ENCODE measurements around the gene TTLL9. TPM values are rescaled to one million over a fixed set of nuclear protein-coding genes. Genes with fewer than 3 reads are reported as not detected.

Gene TTLL9
- polyA plus RNA-seq, 1 of the 3 experiments (the other 2 are of a cell fraction): 0.23 TPM

DNA sequence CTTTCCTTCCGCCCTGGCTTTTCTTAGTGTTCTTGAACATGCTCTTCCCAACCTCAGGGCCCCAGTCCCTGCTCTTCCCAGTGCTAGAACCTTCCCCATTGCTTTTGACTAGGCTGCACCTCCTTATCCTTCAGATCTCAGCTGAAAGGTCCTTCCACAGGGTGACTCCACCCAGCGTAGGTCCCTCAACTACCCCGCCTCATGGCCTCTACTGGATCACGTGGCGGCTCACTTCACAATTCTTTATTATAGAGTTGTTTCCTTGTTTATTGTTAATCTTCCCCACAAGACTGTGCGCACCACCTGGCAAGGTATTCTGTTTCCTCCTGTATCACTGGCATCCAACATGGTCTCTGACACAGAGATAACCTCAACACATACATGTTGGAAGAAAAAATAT lies 31.2 kb downstream of the TTLL9 start:
- 73% methylated on average over 6 of the region's 6 CpGs for whole genome bisulfite sequencing (ENCODE audit: low lambda C conversion rate)
- no peak for TF ChIP-seq EZH2phosphoT487 (IDR thresholded peaks at IDR 0.05; ENCODE audit: borderline replicate concordance, low read depth)
- TF ChIP-seq SMC3 (IDR thresholded peaks at IDR 0.05; ENCODE audit: low read depth, low read length): no peak
- no peak for TF ChIP-seq ELF1 (IDR thresholded peaks at IDR 0.05)
- no peak for TF ChIP-seq TCF12 (IDR thresholded peaks at IDR 0.05)
- TF ChIP-seq, protein P1, sequence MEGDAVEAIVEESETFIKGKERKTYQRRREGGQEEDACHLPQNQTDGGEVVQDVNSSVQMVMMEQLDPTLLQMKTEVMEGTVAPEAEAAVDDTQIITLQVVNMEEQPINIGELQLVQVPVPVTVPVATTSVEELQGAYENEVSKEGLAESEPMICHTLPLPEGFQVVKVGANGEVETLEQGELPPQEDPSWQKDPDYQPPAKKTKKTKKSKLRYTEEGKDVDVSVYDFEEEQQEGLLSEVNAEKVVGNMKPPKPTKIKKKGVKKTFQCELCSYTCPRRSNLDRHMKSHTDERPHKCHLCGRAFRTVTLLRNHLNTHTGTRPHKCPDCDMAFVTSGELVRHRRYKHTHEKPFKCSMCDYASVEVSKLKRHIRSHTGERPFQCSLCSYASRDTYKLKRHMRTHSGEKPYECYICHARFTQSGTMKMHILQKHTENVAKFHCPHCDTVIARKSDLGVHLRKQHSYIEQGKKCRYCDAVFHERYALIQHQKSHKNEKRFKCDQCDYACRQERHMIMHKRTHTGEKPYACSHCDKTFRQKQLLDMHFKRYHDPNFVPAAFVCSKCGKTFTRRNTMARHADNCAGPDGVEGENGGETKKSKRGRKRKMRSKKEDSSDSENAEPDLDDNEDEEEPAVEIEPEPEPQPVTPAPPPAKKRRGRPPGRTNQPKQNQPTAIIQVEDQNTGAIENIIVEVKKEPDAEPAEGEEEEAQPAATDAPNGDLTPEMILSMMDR (IDR thresholded peaks at IDR 0.05): no peak
- TF ChIP-seq, protein P2, sequence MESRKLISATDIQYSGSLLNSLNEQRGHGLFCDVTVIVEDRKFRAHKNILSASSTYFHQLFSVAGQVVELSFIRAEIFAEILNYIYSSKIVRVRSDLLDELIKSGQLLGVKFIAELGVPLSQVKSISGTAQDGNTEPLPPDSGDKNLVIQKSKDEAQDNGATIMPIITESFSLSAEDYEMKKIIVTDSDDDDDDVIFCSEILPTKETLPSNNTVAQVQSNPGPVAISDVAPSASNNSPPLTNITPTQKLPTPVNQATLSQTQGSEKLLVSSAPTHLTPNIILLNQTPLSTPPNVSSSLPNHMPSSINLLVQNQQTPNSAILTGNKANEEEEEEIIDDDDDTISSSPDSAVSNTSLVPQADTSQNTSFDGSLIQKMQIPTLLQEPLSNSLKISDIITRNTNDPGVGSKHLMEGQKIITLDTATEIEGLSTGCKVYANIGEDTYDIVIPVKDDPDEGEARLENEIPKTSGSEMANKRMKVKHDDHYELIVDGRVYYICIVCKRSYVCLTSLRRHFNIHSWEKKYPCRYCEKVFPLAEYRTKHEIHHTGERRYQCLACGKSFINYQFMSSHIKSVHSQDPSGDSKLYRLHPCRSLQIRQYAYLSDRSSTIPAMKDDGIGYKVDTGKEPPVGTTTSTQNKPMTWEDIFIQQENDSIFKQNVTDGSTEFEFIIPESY (IDR thresholded peaks at IDR 0.05; ENCODE audit: borderline replicate concordance, low read depth): no peak
- no peak for TF ChIP-seq POLR2AphosphoS5 (IDR thresholded peaks at IDR 0.05; ENCODE audit: low read depth, low read length)
- no peak for TF ChIP-seq SIN3A (IDR thresholded peaks at IDR 0.05; ENCODE audit: borderline replicate concordance, low read depth, low read length)
- no peak for TF ChIP-seq FOXM1 (IDR thresholded peaks at IDR 0.05; ENCODE audit: low read depth)
- no peak for TF ChIP-seq GATA2 (CRISPR knock-in tag; IDR thresholded peaks at IDR 0.05)
- TF ChIP-seq, protein P3, sequence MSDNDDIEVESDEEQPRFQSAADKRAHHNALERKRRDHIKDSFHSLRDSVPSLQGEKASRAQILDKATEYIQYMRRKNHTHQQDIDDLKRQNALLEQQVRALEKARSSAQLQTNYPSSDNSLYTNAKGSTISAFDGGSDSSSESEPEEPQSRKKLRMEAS (IDR thresholded peaks at IDR 0.05; ENCODE audit: low read depth): no peak
- TF ChIP-seq RCOR1 (IDR thresholded peaks at IDR 0.05; ENCODE audit: low read length): no peak
- TF ChIP-seq NFIC (IDR thresholded peaks at IDR 0.05; ENCODE audit: borderline replicate concordance): no peak
- TF ChIP-seq, protein P4, sequence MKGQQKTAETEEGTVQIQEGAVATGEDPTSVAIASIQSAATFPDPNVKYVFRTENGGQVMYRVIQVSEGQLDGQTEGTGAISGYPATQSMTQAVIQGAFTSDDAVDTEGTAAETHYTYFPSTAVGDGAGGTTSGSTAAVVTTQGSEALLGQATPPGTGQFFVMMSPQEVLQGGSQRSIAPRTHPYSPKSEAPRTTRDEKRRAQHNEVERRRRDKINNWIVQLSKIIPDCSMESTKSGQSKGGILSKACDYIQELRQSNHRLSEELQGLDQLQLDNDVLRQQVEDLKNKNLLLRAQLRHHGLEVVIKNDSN (IDR thresholded peaks at IDR 0.05; ENCODE audit: borderline replicate concordance, low read depth): no peak
- TF ChIP-seq MEF2A (IDR thresholded peaks at IDR 0.05; ENCODE audit: borderline replicate concordance, low read depth): no peak
- no peak for TF ChIP-seq GABPA (IDR thresholded peaks at IDR 0.05; ENCODE audit: low read depth)
- no peak for TF ChIP-seq EP300 (IDR thresholded peaks at IDR 0.05; ENCODE audit: borderline replicate concordance in 1 of 2, low read depth in 1 of 2, low read length in 1 of 2)
- Histone ChIP-seq H3K4me2 (no peak overlapping the region), H3K36me3 (replicated peaks in 1 of 2; ENCODE audit: control insufficient read depth in 1 of 2, insufficient read depth in 2 of 2, low read length in 1 of 2) (no peaks in the 10 kb centered on the region), H3K27me3 (ENCODE audit: insufficient read depth) (no peaks in the 10 kb centered on the region; the same call in 1 of the 2 replicates), H3K27ac (ENCODE audit: low read depth in 2 of 2, low read length in 1 of 2) (no peak overlapping the region), H4K20me1 (ENCODE audit: insufficient read depth) (no peaks in the 10 kb centered on the region), H3K9me2 (no peaks in the 10 kb centered on the region), H3K4me3 (ENCODE audit: low read depth in 2 of 2, low read length in 1 of 2) (no peak overlapping the region), H3K4me1 (ENCODE audit: control insufficient read depth in 1 of 2, insufficient read depth in 2 of 2, low read depth in 1 of 2, low read length in 1 of 2) (no peaks in the 10 kb centered on the region; a peak in 1 of 4 replicates), H3F3A (replicated peaks; ENCODE audit: insufficient read depth) (no peaks in the 10 kb centered on the region), H3K79me2 (ENCODE audit: insufficient read depth) (no peaks in the 10 kb centered on the region), H2AFZ (ENCODE audit: low read depth) (no peak overlapping the region), H3K9ac (no peak overlapping the region), H3K9me3 (no peaks in the 10 kb centered on the region)
- CTCF ChIA-PET: no interaction called here
- DNase-seq: no peak
- POLR2A ChIA-PET: no interaction called here

All from SK-N-SH (cell line).